ENCODE data around the gene ZNF318.
"Not testable (repeated sequence)": the region's sequence is repeated elsewhere in the genome, so short reads cannot be mapped to it uniquely, and the experiment has no call there.

The ZNF318 gene, protein sequence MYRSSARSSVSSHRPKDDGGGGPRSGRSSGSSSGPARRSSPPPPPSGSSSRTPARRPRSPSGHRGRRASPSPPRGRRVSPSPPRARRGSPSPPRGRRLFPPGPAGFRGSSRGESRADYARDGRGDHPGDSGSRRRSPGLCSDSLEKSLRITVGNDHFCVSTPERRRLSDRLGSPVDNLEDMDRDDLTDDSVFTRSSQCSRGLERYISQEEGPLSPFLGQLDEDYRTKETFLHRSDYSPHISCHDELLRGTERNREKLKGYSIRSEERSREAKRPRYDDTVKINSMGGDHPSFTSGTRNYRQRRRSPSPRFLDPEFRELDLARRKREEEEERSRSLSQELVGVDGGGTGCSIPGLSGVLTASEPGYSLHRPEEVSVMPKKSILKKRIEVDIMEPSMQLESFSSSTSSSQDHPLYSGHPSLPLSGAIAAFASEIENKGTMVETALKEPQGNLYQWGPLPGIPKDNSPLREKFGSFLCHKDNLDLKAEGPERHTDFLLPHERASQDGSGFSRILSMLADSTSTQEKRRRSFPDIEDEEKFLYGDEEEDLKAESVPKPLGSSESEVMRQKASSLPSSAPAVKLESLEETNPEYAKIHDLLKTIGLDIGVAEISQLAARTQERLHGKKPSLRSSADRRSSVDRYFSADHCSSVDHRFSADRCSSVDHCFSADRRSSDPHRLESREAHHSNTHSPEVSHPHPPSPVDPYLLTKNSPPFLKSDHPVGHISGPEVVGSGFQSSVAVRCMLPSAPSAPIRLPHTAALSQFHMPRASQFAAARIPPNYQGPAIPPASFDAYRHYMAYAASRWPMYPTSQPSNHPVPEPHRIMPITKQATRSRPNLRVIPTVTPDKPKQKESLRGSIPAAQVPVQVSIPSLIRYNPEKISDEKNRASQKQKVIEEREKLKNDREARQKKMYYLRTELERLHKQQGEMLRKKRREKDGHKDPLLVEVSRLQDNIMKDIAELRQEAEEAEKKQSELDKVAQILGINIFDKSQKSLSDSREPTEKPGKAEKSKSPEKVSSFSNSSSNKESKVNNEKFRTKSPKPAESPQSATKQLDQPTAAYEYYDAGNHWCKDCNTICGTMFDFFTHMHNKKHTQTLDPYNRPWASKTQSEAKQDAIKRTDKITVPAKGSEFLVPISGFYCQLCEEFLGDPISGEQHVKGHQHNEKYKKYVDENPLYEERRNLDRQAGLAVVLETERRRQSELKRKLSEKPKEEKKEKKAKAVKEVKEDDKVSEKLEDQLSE (N-terminal part only)

DNA sequence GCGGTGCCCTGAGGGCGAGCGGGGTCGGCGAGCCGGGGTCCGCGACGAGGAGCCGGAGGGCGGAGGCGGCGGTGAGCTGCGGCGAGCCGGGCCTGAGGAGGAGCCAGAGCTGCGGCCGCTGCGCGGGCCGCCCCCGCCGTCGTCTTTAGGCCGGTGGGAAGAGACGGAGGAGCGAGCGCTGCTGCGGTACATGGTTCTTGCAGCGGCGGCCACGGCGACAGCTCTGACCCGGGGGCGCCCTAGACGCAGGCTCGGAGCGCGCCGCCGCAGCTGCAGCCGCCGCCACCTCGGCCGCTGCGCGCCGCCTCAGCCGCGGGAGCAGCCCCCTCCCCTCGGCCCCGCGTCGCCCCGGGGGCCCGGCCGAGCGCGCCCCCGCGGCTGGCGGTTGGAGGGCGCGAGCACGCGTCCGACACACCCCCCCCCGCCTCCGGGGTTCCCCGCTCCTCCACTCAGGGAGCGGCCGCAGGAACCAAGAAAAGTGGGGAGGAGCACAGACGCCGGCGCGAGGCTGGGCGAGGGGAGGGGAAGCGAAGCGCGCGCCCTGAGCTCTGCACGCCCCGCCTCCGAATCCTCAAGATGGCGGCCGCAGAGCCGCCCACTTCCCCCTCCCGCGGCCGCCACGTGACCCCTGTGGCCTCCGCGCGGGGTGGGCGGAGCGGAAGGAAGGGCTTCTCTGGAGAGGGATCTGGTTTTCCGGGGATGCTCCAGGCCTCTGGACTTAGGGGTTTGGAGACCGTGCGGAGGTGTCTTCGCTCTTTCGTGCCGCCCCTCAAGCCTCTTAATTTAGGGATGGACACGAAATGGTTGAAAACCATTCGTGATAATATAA lies at the start of gene ZNF318:
Gene ZNF318 (minus strand): TSS at position 474 of the 829 bp plus-strand sequence. CDS start 282 bp downstream, at position 192.
- DNase-seq: peak; percentile 98

DNA sequence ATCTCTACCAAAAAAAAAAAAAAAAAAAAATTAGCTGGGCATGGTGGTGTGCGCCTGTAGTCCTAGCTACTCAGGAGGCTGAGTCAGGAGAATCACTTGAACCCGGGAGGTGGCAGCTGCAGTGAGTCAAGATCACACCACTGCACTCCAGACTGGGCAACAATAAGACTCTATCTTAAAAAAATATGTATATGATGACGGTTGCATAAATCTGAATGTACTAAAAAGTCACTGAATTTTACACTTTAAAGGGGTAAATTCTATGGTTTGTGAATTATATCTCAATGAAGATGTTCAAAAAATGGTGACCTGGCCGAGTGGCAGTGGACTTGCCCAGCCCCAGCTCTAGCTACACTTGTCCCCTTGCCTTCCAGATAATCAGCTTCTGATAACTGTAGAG lies 47.5 kb upstream of the ZNF318 start:
- no peak for DNase-seq

DNA sequence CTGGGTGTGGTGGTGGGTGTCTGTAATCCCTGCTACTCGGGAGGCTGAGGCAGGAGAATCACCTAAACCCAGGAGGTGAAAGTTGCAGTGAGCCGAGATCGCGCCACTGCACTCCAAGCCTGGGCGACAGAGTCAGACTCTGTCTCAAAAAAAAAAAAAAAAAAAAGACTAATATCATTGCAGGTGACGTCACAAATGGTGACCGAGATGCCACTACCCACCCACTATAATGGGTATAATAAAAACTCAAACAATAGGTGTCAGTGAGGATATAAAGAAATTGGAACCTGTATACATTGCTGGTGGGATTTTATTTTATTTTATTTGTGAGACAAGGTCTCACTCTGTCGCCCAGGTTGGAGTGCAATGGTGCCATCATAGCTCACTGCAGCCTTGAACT lies 45.8 kb upstream of the ZNF318 start:
- not testable (repeated sequence) for DNase-seq

DNA sequence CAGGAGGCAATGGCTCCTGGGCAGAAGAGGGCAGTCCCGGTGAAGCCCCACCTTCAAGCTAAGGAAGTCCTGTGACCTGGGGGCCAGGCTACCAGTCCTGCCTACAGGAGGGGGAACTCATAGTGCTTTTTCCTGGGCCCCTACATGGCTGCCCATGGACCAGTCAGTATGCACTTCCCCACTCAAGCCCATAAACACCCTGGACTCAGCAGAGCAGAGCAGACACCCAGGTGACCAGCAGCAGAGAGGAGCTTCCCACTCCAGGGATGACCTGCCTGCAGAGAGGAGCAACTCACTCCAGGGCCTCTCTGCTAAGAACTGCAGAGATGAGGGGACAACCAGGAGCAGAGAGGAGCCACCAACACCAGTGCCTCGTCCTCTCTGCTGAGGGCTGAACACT lies 43.6 kb upstream of the ZNF318 start:
- DNase-seq: no peak

DNA sequence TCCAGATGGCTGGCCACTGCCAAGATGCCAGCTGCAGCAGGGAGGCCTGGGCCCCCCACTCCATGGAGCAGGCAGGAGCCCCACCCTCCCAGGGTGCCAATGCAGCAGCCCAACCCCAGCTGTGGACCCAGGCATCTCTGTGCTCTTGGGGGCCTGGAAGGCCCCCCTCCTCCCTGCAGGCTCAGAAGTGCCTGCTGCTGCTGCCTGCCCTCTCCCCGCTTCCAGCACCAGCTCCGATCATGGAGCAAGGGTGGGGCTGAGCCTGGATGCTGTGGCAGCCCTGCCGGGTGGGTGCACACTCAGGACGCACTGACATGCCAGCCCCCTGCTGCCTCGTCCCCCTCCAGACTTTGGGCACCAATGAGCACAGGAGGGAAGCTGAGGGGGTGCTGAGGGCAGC lies 43.1 kb upstream of the ZNF318 start:
- DNase-seq: no peak

DNA sequence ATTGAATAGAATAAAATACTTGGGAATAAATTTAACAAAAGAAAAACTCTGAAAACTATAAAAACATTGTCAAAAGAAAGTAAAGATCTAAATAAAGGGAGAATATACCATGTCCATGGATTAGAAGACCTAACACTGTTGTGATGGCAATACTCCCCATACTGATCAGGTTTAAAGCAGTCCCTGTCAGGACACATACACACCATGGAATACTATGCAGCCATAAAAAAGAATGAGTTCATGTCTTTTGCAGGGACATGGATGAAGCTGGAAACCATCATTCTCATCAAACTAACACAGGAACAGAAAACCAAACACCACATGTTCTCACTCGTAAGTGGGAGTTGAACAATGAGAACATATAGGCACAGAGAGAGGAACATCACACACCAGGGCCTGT lies 41.3 kb upstream of the ZNF318 start:
- DNase-seq: not testable (repeated sequence)

DNA sequence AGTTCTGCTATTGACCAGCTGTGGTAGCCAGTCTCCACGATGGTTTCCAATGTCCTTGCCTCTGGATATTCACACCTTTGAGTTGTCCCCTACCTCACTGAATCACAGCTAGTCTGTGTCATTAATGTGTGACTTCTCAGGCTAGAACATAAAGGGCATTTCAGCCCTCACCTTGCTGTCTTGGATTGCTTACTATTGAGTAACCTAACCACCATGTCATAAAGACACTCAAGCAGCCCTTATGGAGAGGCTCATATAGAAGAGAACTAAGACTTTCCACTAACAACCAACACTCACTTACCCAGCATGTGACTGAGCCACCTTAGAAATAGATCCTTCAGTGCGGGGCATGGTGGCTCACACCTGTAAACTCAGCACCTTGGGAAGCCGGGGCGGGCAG lies 38.8 kb upstream of the ZNF318 start:
- no peak for DNase-seq

DNA sequence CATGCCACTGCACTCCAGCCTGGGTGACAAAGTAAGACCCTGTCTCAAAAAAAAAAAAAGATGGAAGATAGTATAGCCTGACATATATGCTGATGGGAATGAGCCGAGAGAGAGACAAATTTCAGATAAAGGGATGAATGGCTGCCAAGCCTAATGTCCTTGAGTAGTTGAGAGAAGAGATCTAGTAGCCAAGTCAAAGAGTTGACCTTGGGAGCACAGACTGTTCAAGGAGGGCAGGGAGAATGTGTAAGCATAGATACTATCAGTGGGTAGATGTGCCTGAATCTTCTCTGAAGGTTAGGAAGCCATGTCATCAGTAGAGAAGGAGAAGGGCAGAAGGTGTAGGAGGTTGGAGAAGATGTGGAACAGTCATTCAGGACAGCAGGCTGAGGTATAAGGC lies 37.8 kb upstream of the ZNF318 start:
- no peak for DNase-seq

DNA sequence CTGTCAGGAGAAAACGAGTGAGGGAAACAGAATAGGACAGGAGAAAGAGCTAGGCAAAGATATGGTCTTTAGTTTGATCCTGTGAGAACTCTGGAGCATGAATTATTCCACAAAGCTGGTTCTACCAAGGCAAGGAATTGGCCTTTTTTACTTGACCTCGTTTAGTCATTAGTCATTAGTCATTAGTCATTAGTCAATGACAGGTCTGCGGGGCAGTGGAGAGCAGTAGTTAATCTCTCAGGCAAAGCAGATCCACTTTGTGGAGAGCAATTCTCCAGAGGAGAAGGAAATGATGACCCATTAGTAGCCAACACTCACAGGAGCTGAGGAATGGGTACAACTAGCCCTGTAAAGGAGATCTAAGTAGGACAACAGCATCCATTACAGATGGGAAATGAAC lies 35.9 kb upstream of the ZNF318 start:
- DNase-seq: no peak

DNA sequence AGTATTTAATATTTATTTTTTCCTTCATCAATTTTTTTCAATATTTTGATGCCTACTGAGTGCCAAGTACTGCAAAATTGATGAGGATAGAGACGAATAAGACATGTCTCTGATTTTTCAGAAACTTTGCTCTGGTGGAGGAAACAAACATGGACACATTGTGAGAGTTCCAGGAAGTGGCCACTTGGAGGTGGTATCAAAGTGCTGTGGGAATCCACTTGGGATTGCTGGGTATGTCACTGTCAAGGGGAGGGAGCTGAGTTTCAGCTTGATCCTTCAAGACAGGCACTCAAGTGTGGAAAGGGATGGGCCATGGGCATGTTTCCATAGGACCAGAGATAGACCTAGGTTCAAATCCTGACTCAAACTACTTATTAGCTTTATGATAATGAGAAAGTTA lies 33.4 kb upstream of the ZNF318 start:
- no peak for DNase-seq

DNA sequence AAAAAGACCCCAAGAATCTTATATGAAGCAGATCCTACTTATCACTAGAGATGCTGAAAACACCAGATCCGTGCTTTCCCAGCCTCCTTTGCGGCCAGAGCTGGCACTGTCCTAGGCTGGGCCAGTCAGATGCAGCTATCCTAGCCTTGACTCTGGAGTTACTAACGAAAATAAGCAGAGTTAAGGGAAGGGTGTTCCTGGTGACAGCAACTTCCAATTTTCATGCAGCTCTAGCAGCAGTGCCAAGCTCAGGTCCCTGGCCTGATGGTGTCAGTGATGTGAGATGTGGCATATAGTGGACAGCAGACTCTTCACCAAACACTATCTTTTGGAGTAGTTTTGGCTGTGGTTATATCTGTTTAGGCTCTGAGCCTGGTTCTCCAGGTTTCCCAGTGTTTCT lies 32.3 kb upstream of the ZNF318 start:
- no peak for DNase-seq

DNA sequence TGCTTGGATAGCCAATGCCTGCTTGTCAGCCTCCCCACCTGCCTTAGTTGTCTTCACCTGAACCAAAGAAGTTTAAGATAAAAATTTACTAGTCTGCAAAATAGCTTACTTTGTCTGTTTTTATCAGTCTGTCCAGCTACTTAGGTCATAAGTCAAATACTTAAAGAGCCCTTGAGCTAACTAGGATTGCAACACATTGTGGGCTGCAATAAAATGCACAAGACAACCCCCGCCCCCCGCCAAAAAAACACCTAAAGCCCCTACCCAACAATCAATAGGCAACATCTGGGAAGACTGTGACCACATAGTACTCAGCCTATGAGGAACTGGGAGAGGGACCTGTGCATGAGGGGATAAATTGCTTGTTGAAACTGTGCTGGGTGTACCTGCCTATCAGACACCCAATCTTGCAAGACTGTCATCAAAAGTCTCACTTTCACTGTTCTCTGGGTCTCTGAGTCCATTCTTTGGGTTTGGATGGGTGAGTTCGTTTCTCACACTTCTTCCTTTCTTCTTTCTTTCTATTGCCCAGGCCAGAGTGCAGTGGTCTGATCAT lies 30.6 kb upstream of the ZNF318 start:
- DNase-seq: no peak

DNA sequence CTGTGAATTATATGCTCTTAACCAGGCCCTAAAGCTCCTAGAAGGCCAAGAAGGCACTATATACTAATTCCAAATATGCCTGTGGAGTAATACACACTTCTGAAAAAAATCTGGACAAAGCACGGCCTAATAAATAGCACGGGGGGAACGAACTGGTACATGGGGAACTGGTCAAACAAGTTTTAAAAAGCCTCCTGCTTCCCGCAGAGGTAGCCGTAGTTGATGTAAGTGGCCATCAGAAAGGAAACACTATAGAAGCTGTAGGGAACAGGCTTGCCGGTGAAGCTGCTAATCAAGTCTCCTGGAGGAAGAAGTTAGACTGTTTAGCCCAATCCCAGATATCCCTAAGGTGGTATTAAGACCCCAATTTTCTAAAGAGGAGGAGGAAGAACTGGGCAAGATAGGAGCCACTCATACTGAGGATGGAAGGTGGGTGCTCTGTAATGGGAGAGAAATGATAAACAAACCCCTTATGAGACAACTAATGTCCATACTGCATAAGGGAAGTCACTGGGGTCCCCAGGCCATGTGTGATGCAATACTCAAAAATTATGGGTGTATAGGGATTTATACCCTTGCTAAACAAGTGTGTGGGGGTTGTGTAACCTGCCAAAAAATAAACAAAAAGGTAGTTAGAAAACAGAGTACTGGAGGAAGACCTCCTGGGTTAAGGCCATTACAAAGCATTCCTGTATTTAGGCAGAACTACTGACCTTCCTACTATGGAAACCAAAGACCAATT lies 27.1 kb upstream of the ZNF318 start:
- no peak for DNase-seq

DNA sequence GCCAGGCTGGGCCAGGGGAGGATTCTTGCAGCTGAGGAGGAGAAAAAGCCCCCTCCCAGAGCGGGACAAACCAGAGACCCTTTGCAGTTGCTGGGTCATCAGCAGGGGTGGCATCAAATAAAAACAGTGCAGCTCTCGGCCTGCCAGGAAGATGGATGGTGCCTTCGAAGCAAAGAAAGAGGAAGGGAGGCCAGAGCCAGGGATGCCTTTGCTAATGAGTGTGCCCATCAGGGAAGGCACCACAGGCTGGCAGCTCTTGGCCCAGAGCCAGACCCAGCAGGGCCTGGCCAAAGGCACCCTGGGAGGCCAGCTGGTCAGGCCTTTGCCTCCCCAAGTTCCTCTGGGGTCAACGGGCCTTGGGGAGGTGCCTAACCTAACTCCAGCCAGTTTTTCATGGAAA lies 26.3 kb upstream of the ZNF318 start:
- no peak for DNase-seq

DNA sequence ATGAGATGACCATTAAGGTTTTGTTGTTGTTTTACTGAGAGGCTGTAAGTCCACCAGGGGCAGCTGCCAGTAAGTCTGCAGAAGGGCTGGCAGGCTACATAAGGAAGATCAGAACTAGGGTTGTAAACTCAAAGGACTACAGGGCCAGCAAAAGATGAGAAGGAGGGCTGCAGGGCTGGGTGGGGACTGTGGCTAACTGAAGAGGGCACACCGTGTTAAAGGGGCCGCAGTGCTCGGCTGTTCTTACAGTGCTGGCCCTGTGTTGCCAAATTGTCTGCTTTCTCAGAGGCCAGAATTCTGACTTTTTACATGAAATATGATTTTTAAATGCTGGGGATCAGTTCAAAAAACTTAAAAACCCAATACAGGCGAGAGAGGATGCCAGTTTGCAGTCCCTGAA lies 25.5 kb upstream of the ZNF318 start:
- no peak for DNase-seq

DNA sequence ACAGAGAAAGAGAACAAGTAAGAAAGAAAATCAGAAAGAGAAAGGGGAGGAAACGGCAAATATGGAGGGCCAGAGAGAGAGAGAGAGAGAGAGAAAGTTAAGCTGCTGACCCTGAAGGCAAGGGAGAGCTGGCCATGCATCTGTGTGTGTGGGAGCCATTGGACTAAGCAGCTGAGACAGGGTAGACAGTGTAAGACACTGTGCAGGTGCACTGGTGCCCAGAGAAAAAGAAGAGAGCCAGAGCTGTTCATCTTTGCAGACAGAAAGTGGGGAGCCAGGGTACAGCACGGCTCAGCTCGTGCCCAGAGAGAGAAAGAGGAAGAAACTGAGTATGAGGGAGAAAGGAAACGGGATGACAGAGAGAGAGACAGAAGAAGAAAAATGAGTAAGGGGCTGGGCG lies 24.2 kb upstream of the ZNF318 start:
- no peak for DNase-seq

DNA sequence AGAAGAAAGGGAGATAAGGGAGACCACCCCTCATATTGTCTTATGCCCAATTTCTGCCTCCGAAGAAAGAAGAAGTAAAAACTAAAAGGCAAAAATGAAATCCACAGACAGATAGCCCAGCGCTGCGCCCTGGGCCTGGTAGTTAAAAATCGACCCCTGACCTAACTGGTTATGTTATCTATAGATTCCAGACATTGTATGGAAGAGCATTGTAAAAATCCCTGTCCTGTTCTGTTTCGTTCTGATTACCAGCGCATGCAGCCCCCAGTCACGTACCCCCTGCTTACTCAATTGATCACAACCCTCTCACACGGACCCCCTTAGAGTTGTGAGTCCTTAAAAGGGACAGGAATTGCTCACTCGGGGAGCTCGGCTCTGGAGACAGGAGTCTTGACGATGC lies 23.7 kb upstream of the ZNF318 start:
- not testable (repeated sequence) for DNase-seq

DNA sequence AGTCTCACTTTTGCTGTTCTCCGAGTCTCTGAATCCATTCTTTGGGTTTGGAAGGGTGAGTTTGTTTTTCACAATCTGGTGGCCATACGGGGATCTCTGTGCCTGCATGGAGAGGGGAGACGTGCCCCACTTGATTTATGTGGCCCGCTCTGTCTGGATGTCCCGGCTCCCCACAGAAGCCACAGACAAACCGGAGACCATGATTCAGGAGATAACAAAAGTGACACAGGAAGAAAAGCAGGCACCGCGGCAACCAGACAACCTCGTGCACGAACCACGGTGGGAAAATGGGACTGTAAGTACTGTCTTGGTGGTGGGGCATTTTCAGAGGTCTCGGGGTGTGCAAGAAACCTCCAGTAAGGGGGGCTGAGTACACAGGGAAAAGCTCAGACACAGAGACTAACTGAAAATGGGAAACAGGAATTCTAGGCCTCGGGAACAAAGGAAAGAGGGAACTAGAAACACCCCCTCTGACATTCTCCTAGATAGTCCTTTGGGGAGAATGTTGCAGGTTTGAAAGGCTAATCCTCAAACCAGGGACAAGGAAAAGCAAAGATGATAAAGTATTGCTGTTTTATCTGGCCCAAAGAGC lies 22.1 kb upstream of the ZNF318 start:
- peak; percentile 73 for DNase-seq

DNA sequence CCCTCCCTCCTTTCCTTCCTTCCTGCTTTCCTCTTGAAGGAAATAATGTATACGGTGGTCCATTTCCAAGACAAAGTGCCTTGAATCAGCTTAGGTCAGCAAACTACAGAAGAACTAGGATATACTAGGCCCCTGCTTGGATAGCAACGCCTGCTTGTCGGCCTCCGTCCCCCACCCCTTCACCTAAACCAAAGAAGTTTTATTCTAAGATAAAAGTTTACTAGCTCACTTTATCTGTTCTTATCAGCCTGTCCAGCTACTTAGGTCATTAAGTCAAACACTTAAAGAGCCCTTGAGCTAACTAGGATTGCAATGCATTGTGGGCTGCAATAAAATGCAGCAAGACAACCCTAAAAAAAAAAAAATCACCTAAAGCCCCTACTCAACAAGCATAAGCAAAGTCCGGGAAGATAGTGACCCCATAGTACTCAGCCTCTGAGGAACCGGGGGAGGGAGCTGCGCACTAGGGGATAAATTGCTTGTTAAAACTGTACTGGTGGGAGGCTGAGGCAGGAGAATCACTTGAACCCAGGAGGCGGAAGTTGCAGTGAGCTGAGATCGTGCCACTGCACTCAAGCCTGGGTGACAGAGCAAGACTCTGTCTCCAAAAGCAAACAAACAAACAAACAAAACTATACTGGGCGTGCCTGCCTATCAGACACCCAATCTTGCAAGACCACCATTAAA lies 21.4 kb upstream of the ZNF318 start:
- not testable (repeated sequence) for DNase-seq

DNA sequence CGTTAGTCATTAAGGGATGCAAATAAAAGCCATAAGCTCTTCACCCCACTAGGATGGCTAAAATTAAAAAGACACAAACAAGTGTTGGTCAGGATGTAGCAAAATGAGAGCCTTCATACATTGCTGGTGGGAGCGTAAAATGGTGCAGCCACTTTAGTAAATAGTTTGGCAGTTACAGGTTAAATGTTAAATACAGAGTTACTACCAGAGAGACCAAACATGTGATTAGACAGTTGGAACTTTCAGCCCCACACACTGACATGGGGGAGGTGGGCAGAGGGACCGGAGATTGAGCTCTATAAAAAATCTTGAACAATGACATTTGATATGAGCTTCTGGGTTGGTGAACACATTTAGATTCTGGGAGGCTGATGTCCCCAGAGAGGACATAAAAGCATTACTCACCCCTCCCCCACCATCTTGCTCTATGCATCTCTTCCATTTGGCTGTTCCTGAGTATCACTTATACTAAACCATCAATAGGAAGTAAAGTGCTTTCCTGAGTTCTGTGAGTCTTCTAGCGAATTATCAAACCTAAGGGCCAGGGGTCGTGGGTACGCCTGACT lies 20.4 kb upstream of the ZNF318 start:
- DNase-seq: no peak

All from activated effector memory CD4-positive, alpha-beta T cell treated with anti-CD3 and anti-CD28 coated beads, Interleukin-2, amount 50 U/mL, for 16 hours (primary cell).